Ishikawa (cell line): Measurements from ENCODE around the gene MTA1.

ENCODE experiments used
- CEBPB ChIP-seq: IDR thresholded peaks from 2 replicates; pipeline ENCODE4 v1.6.1; 2012
- CREB1 ChIP-seq: IDR thresholded peaks from 2 replicates; pipeline ENCODE4 v1.6.1; 2012; ENCODE audit warnings: low read depth
- EGR1 ChIP-seq: IDR thresholded peaks from 2 replicates; pipeline ENCODE4 v1.6.1; 2012
- EP300 ChIP-seq: IDR thresholded peaks from 2 replicates; pipeline ENCODE4 v1.6.1; 2012; ENCODE audit warnings: borderline replicate concordance
- FOXM1 ChIP-seq: IDR thresholded peaks from 2 replicates; pipeline ENCODE4 v1.6.1; 2012; ENCODE audit warnings: low read depth, borderline replicate concordance
- NFIC ChIP-seq: IDR thresholded peaks from 2 replicates; pipeline ENCODE4 v1.6.1; 2012
- RAD21 ChIP-seq: IDR thresholded peaks from 2 replicates; pipeline ENCODE4 v1.6.1; 2012; ENCODE audit warnings: low read depth
- TAF1 ChIP-seq: IDR thresholded peaks from 2 replicates; pipeline ENCODE4 v1.6.1; 2012; ENCODE audit warnings: low read depth, mild to moderate bottlenecking
- TCF12 ChIP-seq: IDR thresholded peaks from 2 replicates; pipeline ENCODE4 v1.6.1; 2012; ENCODE audit warnings: low read depth
- TEAD4 ChIP-seq: IDR thresholded peaks from 2 replicates; pipeline ENCODE4 v1.6.1; 2012
- YY1 ChIP-seq: IDR thresholded peaks from 2 replicates; pipeline ENCODE4 v1.6.1; 2012; ENCODE audit warnings: low read depth
- ZBTB7A ChIP-seq: IDR thresholded peaks from 2 replicates; pipeline ENCODE4 v1.6.1; 2012; ENCODE audit warnings: low read depth
- TF ChIP-seq, protein P1 (sequence below): IDR thresholded peaks from 2 replicates; pipeline ENCODE4 v1.6.1; 2012
- TF ChIP-seq, protein P2 (sequence below): IDR thresholded peaks from 2 replicates; pipeline ENCODE4 v1.6.1; 2012
- TF ChIP-seq, protein P3 (sequence below): IDR thresholded peaks from 2 replicates; pipeline ENCODE4 v1.6.1; 2012; ENCODE audit warnings: low read depth, mild to moderate bottlenecking

Gene MTA1

DNA sequence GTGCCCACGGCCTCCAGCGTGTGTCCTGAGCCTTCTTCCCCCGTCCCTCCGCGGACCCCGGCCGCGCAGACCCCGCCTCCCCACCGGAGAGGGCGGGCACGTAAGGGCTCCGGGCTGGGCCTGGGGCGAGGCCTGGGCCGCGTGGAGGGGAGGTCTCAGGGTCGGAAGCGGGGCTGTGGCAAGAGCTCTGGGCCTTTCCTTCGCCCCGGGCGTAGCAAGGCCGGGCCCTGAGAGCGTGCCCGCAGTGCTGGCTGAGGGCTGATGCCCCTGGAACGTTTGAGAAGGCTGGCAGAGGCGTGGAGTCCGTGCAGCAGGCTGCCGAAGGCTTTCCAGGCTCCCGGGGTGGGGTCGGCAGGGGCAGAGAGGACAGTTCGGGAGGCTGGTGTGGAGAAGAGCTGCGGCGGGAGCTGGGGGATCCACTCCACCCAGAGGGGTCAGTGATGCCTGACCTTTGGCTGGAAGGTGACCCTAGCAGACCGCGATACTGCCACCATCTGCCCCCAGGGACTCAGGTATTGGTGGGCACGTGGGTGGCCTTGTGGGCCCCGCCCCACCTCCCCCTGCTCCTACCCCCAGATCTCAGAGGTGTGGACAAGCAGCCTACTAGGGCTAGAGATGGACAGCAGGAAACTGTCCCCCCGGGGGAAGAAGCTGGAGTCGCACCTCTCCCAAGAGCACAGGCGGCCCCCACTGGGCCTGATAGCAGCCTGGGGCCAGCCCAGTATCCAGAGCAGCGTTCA lies 20.7 kb upstream of the MTA1 start:
- TF ChIP-seq CEBPB (no peak), FOXM1 (no peak), CREB1 (no peak), ZBTB7A (peak; percentile 62; the same call in 1 of the 2 replicates)
- TF ChIP-seq, protein P1, sequence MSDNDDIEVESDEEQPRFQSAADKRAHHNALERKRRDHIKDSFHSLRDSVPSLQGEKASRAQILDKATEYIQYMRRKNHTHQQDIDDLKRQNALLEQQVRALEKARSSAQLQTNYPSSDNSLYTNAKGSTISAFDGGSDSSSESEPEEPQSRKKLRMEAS = peak; percentile 57; the same call in 1 of the 2 replicates

DNA sequence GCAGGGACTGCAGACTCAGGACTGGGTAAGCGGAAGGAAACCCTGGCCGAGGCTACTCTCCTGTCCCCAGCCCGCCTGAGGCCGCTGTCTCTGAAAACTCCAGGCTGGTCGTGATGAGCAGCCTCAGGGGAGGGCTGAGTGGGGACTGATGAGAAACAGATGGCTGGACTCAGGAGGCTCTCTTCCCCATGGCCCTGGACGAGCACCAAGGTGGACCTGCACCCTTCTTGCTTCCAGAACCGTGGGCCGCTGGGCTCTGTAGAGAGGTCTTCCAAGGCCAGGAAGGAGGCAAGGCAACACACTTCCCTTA lies 20.2 kb upstream of the MTA1 start:
- TF ChIP-seq, protein P2, sequence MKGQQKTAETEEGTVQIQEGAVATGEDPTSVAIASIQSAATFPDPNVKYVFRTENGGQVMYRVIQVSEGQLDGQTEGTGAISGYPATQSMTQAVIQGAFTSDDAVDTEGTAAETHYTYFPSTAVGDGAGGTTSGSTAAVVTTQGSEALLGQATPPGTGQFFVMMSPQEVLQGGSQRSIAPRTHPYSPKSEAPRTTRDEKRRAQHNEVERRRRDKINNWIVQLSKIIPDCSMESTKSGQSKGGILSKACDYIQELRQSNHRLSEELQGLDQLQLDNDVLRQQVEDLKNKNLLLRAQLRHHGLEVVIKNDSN = no peak
- TF ChIP-seq EGR1 = no peak
- TF ChIP-seq RAD21 = no peak
- TF ChIP-seq FOXM1 = no peak
- TF ChIP-seq NFIC = no peak
- TF ChIP-seq ZBTB7A = no peak; the same call in 1 of the 2 replicates
- TF ChIP-seq TEAD4 = no peak
- TF ChIP-seq TCF12 = no peak
- no peak for TF ChIP-seq TAF1
- no peak for TF ChIP-seq CREB1
- TF ChIP-seq EP300 = no peak
- TF ChIP-seq, protein P1 = no peak
- TF ChIP-seq YY1 = no peak
- TF ChIP-seq, protein P3, sequence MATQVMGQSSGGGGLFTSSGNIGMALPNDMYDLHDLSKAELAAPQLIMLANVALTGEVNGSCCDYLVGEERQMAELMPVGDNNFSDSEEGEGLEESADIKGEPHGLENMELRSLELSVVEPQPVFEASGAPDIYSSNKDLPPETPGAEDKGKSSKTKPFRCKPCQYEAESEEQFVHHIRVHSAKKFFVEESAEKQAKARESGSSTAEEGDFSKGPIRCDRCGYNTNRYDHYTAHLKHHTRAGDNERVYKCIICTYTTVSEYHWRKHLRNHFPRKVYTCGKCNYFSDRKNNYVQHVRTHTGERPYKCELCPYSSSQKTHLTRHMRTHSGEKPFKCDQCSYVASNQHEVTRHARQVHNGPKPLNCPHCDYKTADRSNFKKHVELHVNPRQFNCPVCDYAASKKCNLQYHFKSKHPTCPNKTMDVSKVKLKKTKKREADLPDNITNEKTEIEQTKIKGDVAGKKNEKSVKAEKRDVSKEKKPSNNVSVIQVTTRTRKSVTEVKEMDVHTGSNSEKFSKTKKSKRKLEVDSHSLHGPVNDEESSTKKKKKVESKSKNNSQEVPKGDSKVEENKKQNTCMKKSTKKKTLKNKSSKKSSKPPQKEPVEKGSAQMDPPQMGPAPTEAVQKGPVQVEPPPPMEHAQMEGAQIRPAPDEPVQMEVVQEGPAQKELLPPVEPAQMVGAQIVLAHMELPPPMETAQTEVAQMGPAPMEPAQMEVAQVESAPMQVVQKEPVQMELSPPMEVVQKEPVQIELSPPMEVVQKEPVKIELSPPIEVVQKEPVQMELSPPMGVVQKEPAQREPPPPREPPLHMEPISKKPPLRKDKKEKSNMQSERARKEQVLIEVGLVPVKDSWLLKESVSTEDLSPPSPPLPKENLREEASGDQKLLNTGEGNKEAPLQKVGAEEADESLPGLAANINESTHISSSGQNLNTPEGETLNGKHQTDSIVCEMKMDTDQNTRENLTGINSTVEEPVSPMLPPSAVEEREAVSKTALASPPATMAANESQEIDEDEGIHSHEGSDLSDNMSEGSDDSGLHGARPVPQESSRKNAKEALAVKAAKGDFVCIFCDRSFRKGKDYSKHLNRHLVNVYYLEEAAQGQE = no peak
- TF ChIP-seq CEBPB = no peak

DNA sequence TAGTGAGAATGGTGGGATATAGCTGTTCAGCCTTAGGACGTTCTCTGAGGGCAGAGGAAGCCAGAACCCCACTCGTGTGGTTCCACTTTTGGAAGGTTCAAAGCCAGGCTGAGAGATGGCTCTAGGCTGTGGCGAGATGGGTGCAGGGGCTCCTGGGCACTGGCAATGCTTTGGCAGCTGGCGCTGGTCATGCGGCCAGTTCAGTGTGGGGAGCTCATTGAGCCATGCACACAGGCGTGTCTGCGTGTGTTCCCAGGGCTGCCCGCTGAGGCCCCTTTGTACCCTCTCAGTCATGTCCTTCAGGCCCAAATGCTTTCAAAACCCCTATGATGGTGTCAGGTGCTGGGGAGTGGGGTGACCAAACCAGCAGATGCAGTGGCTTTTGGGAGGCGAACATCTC lies 19.6 kb upstream of the MTA1 start:
- no peak for TF ChIP-seq EGR1
- TF ChIP-seq, protein P1 = no peak
- no peak for TF ChIP-seq FOXM1
- no peak for TF ChIP-seq EP300
- TF ChIP-seq, protein P2 = no peak
- no peak for TF ChIP-seq TAF1
- no peak for TF ChIP-seq TCF12
- no peak for TF ChIP-seq RAD21
- no peak for TF ChIP-seq TEAD4
- no peak for TF ChIP-seq ZBTB7A

DNA sequence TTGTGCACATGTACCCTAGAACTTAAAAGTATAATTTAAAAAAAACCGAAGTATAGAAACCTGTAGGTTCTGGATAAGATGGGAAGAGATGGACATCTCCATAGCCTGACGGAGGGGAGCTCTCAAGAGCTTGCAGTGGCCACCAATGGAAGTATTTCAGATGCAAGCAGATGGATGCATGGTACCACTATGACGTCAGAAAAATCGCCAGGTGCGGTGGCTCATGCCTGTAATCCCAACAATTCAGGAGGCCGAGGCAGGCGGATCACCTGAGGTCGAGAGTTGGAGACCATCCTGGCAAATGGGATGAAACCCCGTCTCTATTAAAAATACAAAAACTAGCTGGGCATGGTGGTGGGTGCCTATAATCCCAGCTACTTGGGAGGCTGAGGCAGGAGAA lies 17.9 kb upstream of the MTA1 start:
- TF ChIP-seq EP300 = no peak

DNA sequence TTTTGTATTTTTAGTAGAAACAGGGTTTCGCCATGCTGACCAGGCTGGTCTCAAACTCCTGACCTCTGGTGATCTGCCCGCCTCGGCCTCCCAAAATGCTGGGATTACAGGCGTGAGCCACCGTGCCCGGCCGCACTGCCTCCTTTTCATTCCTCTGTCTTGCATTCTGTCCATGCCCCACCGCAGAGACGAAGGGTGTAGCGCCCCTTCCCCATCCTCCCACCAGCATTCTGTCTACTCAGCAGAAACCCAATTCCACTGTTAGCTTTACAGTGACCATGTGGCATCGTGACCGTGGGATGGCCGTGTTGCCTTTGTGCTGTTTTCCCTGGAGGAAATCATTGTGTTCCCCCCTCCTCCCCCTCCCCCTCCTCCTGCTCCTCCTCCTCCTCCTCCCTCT lies 11.0 kb upstream of the MTA1 start:
- TF ChIP-seq CEBPB (no peak), RAD21 (no peak), EP300 (no peak), YY1 (no peak), EGR1 (no peak), FOXM1 (no peak), TEAD4 (no peak)
- TF ChIP-seq, protein P1 = no peak

DNA sequence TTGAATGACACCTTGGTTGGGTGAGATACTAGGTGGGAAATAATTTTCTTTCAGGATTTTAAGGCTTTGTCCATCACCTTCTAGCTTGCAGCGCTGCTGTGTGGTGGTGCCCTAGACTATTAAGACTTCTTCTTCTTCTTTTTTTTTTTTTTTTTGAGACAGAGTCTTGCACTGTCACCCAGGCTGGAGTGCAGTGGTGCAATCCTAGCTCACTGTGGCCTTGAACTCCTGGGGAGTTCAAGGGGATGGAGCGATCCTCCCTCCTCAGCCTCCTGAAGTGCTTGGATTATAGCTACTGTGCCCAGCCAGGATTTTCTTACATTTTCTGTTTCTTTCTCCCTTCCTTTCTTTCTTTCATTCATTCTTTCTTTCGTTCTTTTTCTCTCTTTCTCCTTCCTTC lies 10.3 kb upstream of the MTA1 start:
- TF ChIP-seq RAD21 (no peak), CEBPB (no peak), NFIC (no peak), TEAD4 (no peak), CREB1 (no peak), TCF12 (no peak), YY1 (no peak), FOXM1 (no peak)
- TF ChIP-seq, protein P1 = no peak
- TF ChIP-seq, protein P3 = no peak
- TF ChIP-seq, protein P2 = no peak
